Measurements from ENCODE around the gene SYNDIG1.

DNA sequence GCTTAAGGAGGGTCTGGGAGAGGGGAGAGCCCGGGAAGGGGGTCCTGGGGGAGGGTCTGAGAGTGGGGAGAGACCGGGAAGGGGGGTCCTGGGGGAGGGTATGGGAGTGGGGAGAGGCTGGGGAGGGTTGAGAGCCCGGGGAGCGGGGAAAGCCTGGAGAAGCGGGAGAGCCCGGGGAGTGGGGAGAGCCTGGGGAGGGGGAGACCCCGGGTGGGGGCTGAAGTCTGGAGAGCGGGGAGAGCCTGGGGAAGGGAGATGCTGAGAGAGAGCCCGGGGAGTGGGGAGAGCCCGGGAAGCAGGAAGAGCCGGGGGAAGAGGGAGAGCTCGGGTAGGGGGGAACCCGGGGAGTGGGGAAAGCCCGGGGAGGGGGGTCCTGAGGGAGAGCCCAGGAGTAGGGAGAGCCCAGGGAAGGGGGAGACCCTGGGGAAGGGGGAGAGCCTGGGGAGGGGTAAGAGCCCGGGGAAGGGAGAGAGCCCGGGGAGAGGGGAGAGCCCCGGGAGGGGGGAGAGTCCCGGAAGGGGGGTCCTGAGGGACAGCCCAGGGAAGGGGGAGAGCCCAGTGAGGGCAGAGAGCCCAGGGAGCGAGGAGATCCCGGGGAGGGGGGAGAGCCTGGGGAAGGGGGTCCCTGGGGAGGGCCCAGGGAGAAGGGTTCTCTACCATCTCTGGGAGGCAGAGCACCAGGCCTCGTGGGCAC is 148.5 kb downstream of the SYNDIG1 start:
- TF ChIP-seq POLR2A (IDR thresholded peaks at IDR 0.05; ENCODE audit: low read length) (no peak), GATA1 (IDR thresholded peaks at IDR 0.05; ENCODE audit: low read depth, low read length) (no peak)
